ENCODE data around the gene SLC28A3. TPM values are rescaled to one million over a fixed set of nuclear protein-coding genes. Genes with fewer than 3 reads are reported as not detected.

Gene SLC28A3
- total and polyA plus RNA-seq, 2 donors from 2014 or later = 1.0 TPM; not detected in 1

GRCh38 chr9:84354035-84354434, 13.5 kb upstream of the SLC28A3 start:
- no peak overlapping the region for H3K9ac ChIP-seq (ENCODE audit: low read length in 3 of 3)
- DNase-seq (no peak), FAIRE-seq (no peak)
- TF ChIP-seq CTCF (IDR thresholded peaks at IDR 0.05; ENCODE audit: borderline replicate concordance, extremely low read depth, insufficient read depth) = no peak
- no peaks in the 10 kb centered on the region for H3K27me3 ChIP-seq (ENCODE audit: control insufficient read depth, insufficient read depth, low read length)
- no peak overlapping the region for H3K27ac ChIP-seq (ENCODE audit: low read depth in 2 of 2, low read length in 2 of 2)
- H3K4me1 ChIP-seq (ENCODE audit: control insufficient read depth in 2 of 3, insufficient read depth in 2 of 3, low read depth in 1 of 3, low read length in 3 of 3) = no peaks in the 10 kb centered on the region
- H3K36me3 ChIP-seq (ENCODE audit: control insufficient read depth in 2 of 3, insufficient read depth in 3 of 3, low read length in 3 of 3) = no peaks in the 10 kb centered on the region
- intact Hi-C loops (cut with DNase I) = no loop called here
- H3K4me3 ChIP-seq (ENCODE audit: low read length in 3 of 3) = no peak overlapping the region
- no peaks in the 10 kb centered on the region for H3K9me3 ChIP-seq (ENCODE audit: control insufficient read depth in 2 of 3, insufficient read depth in 1 of 3, low read length in 3 of 3)

GRCh38 chr9:84349671-84350070, 9.1 kb upstream of the SLC28A3 start:
- Histone ChIP-seq H3K4me3 (ENCODE audit: low read length in 3 of 3) (no peak overlapping the region), H3K27ac (ENCODE audit: low read depth in 2 of 2, low read length in 2 of 2) (no peak overlapping the region), H3K27me3 (ENCODE audit: control insufficient read depth, insufficient read depth, low read length) (no peaks in the 10 kb centered on the region), H3K36me3 (ENCODE audit: control insufficient read depth in 2 of 3, insufficient read depth in 3 of 3, low read length in 3 of 3) (no peaks in the 10 kb centered on the region), H3K4me1 (ENCODE audit: control insufficient read depth in 2 of 3, insufficient read depth in 2 of 3, low read depth in 1 of 3, low read length in 3 of 3) (no peaks in the 10 kb centered on the region), H3K9me3 (ENCODE audit: control insufficient read depth in 2 of 3, insufficient read depth in 1 of 3, low read length in 3 of 3) (no peaks in the 10 kb centered on the region), H3K9ac (ENCODE audit: low read length in 3 of 3) (no peak overlapping the region)
- FAIRE-seq (no peak), DNase-seq (no peak)
- no peak for TF ChIP-seq CTCF (IDR thresholded peaks at IDR 0.05; ENCODE audit: borderline replicate concordance, extremely low read depth, insufficient read depth)
- intact Hi-C loops (cut with DNase I) = no loop called here

- no peak overlapping the region for H3K27ac ChIP-seq (ENCODE audit: low read depth in 2 of 2, low read length in 2 of 2)
- FAIRE-seq (no peak), DNase-seq (peak in 2 of 5 donors; percentile 10 to 47)
- no peaks in the 10 kb centered on the region for H3K36me3 ChIP-seq (ENCODE audit: control insufficient read depth in 2 of 3, insufficient read depth in 3 of 3, low read length in 3 of 3)
- intact Hi-C loops (cut with DNase I) = no loop called here
- no peak overlapping the region for H3K4me3 ChIP-seq (ENCODE audit: low read length in 3 of 3)
- no peaks in the 10 kb centered on the region for H3K27me3 ChIP-seq (ENCODE audit: control insufficient read depth, insufficient read depth, low read length)
- TF ChIP-seq CTCF (IDR thresholded peaks at IDR 0.05; ENCODE audit: borderline replicate concordance, extremely low read depth, insufficient read depth) = no peak
- H3K9me3 ChIP-seq (ENCODE audit: control insufficient read depth in 2 of 3, insufficient read depth in 1 of 3, low read length in 3 of 3) = no peaks in the 10 kb centered on the region
- no peaks in the 10 kb centered on the region for H3K4me1 ChIP-seq (ENCODE audit: control insufficient read depth in 2 of 3, insufficient read depth in 2 of 3, low read depth in 1 of 3, low read length in 3 of 3)
- H3K9ac ChIP-seq (ENCODE audit: low read length in 3 of 3) = no peak overlapping the region
These were observed 2.6 kb upstream of the SLC28A3 start for GRCh38 chr9:84343111-84343521.

- Histone ChIP-seq H3K36me3 (ENCODE audit: control insufficient read depth in 2 of 3, insufficient read depth in 3 of 3, low read length in 3 of 3) (no peaks in the 10 kb centered on the region), H3K27me3 (ENCODE audit: control insufficient read depth, insufficient read depth, low read length) (no peaks in the 10 kb centered on the region), H3K4me3 (ENCODE audit: low read length in 3 of 3) (no peak overlapping the region), H3K9me3 (ENCODE audit: control insufficient read depth in 2 of 3, insufficient read depth in 1 of 3, low read length in 3 of 3) (no peaks in the 10 kb centered on the region), H3K4me1 (ENCODE audit: control insufficient read depth in 2 of 3, insufficient read depth in 2 of 3, low read depth in 1 of 3, low read length in 3 of 3) (no peaks in the 10 kb centered on the region), H3K27ac (ENCODE audit: low read depth in 2 of 2, low read length in 2 of 2) (no peak overlapping the region), H3K9ac (ENCODE audit: low read length in 3 of 3) (no peak overlapping the region)
- peak in 4 of 5 donors; percentile 19 to 79 (median 35) for DNase-seq
- TF ChIP-seq CTCF (IDR thresholded peaks at IDR 0.05; ENCODE audit: borderline replicate concordance, extremely low read depth, insufficient read depth) = no peak
- intact Hi-C loops (cut with DNase I) = no loop called here
- no peak for FAIRE-seq
These were observed 596 bp downstream of the SLC28A3 start for GRCh38 chr9:84339962-84340361.

Measured in kidney (tissue), 14 donors.